NK-92 treated with Interleukin-12 subunit alpha and Interleukin-12 subunit beta, amount 100 ng/mL, for 24 hours (cell line): ENCODE data around the gene KDM5C.

ENCODE experiments used
- DNase-seq: peaks from one replicate; lab custom pipeline; 2025; lab: John Stamatoyannopoulos, UW

KDM5C gene

DNA sequence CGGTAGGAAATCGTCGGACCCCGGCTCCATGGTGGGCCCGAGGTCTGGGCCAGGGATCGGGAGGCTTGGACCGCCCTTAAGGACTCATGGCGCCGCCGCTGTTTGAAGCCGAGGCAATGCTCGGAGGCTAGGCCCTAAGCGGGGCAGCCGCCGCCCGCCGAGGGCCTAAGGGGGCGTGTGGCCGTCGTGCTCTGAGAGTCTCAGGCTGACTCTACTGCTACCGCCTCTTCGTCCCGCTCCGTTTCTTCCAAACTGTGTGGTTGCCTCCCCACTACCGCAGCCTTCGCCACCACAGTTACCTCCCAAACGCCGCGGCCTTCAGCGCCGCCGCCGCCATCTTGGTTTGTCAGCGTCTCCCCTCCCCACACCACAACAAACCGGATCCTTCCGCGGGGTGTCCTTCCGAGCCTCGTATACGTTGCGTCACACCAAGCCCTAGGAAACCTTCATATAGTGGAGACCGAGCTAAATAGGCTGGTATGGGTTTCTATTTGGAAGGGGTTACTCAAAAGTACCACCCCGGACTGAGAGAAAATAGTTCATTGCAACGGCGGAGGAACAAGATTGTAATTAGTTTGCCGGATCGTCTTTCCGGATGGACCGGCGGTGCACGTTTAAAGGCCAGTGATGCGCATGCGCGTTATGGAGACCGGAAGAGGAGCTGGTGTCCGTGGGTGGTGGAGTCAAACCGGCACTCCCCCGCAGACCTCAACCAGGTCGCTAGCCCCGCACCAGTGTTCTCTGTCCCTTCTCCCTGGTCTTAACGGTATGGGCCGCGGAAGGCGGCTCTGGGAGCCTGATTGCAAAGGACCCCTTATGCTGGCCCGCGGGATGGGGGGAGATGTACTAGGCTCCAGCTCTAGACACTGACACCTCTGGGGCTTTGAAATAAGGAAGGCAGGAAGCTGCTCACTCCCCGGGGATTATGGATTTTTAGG lies at the start of gene KDM5C:
TSS of gene KDM5C (minus strand) at position 348 of the 938 bp plus-strand sequence. CDS start at position 30, 318 bp downstream.
- DNase-seq = peak; percentile 79

DNA sequence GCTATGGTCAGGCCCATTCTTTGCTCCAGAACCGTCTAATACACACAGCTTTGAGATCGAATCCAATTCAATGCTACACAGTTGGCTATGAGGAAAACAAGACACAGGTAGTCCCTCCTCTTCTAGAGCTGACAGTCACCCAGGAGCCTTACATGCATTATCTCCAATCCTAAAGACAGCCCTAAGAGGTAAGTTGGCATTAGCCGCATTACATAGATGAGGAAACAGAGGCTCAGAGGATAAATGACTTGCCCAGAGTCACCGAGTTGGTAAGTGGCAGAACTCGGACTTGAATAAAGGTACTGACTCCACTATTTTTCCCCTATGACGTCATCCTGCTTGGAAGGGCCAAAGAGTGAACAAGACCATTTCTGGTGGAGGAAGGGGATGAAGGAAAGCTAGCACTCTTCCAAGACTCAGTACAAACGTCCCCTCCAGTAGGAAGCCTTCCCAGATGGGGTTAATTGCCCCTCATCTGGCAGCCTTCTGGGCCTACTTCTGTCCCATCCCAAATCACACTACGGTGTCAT lies 47.9 kb upstream of the KDM5C start:
- no peak for DNase-seq

- no peak for DNase-seq
These were observed 44.6 kb upstream of the KDM5C start for GRCh38 chrX:53269536-53270107.

DNA sequence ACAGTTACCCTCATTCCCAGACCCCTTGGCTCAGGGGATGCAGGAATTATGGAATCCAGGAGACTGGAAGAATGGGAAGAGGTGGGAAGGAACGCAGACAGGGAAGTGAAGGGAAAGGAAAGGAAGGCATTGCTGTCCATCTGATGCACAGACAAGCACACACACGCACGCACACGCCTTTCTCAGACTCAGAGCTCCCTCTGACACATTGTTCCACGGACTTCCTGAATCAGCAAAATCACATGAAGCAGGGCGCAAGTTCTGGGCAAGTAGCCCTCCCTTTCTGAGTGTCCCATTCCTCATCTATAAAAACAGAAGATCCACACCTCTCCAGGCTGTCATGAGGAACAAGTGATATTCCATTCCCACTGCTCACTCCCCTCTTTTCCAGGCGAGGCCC lies 43.2 kb upstream of the KDM5C start:
- no peak for DNase-seq

DNA sequence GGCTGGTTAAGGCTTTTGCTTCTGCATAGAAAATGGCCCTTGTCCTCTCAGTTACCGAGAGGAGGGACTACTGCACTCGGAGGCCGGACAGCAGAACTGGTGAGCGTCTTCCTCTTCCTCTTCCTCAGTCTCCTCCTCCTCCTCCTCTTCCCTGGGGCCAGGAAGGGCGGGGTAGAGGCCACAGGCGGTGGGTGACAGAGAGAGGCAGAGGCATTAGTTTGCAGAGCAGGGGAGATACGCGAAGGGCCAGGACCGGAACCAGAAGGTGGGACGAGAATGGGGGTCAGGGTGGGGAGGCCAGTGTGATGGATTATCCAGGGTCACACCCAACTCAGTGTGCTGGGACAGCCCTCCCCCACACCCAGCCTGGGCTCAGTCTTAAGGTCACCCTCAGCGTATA lies 41.9 kb upstream of the KDM5C start:
- no peak for DNase-seq

GRCh38 chrX:53265771-53266574 lies 41.0 kb upstream of the KDM5C start:
- no peak for DNase-seq

- DNase-seq = peak; percentile 2
These were observed 38.6 kb upstream of the KDM5C start for GRCh38 chrX:53263597-53264094.

- no peak for DNase-seq
These were observed 37.9 kb upstream of the KDM5C start for GRCh38 chrX:53262918-53263394.

DNA sequence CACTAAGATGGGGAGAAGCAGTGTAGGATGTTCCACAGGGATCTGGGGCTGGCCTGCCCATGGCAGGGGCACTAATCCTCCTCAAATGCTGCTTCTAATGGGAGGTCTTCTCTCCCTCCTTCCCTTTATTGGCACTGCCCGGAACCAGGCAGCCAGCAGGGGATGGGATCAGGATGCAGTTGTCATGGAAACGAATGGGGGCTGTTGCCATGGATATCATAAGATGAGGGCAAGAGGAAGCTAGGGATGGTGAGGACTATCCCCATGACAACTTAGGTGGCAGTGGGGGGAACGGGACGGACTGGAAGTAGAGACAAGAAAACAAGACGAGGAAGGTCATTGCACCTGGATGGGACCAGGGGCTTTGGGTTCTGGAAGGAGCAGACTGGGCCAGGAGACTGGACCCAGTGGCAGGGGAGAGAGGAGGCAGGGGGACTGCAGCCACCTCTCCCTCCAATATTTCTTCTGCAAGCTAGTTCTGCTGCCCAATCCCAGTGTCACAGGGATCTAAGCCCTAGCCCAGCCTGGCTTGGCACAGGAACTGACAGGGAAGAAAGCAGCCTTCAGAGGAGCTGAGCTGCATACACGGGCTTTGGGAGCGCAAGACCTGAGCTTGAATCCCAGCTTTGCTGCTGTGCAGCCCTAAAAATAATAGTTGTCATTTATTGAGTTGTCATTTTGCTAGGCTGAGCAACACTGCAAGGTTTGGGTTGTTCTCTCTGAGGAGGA lies 37.3 kb upstream of the KDM5C start:
- no peak for DNase-seq

DNA sequence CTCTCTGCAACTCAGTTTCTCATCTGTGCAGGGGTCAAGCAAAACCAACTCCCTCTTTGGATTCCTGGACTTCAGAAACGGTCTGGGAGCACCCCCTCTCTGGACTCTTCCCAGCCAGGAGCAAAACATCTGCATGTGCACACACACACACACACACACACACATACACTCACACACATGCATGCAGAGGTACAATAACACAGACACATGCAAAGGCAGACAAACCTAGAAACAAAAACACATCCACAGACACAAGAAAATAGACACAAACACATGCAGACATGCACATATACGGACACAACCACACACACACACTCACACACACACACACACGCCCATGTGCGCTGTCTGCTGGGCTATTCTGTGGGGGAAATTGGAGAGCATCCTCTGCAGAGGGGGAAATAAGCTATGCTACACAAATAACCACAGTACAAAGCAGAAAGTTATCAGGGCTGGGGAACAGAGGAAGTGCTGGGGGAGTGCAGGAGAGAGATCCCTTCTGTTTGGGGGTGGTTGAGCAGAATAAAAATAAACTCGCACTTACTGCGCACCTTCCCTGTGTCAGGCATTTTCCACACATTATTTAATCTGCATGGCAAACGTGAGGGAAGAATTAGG lies 36.5 kb upstream of the KDM5C start:
- no peak for DNase-seq

DNA sequence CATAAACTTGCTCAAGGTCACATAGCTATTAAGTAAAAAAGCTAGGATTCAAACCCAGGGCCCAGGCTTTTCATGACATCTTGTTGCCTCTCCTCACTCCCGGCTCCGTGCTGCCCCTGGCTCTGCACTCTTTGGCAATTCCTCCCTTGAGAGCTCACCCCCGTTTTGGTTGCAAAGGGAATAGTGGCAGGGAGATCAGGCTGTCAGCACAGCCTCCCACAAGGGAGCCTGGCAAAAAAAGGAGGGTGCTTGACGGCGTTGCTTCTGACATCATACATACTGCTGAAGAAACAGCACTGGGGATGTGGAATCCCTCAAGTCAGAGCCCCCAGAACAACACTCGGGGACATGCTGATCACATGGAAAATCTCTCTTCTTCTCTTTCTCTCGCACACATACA lies 35.8 kb upstream of the KDM5C start:
- DNase-seq = no peak

GRCh38 chrX:53257670-53258423 lies 32.8 kb upstream of the KDM5C start:
- DNase-seq = no peak

DNA sequence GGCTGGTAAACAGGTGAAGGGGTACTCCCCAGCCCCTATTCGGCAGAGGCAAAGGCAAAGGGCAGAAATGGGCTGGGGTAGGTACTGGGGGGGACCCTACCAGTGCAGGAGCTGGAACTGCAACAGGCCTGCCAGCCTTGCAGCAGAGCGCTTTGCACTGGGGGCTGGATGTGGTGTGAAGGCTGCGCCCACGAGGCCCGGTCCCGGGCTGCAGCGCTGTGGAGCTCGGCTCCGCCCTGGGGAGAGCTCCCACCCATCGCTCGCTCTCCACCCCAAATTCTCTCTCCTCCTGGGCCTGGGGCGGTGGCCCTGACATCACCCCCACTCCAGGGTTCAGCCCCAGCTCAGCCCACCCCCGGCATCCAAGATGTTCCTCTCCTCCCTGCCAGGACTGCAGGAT lies 32.2 kb upstream of the KDM5C start:
- no peak for DNase-seq

DNA sequence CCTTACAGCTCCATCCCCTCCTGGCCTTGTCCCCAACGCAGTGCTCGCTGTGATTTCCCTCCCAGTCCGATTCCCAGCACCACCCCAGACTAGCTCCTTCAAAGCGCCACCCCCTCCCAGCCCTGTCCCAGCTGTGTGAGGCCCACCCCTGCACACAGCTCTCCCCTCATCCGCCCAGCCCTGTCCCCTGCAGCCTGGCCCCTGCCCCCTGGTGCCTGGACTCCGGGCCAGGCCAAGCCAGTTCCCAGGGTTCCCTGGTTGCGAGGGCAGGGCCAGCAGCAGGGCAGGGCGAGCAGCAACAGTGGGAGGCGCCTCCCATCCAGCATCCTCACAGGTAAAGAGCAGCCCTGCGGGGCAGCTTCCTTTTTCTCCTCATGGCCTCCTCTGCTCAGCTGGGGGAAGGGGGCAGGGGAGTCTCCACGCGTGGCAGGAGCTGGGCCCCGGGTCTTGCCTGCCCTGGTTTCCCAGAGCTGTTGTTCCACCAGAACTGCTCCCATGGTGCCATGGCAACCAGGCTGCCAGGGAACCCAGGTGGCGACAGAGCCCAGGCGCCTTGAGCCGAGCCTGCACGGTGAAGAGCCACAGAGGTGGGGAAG lies 31.5 kb upstream of the KDM5C start:
- no peak for DNase-seq

- DNase-seq = no peak
These were observed 30.8 kb upstream of the KDM5C start for GRCh38 chrX:53255738-53256191.

DNA sequence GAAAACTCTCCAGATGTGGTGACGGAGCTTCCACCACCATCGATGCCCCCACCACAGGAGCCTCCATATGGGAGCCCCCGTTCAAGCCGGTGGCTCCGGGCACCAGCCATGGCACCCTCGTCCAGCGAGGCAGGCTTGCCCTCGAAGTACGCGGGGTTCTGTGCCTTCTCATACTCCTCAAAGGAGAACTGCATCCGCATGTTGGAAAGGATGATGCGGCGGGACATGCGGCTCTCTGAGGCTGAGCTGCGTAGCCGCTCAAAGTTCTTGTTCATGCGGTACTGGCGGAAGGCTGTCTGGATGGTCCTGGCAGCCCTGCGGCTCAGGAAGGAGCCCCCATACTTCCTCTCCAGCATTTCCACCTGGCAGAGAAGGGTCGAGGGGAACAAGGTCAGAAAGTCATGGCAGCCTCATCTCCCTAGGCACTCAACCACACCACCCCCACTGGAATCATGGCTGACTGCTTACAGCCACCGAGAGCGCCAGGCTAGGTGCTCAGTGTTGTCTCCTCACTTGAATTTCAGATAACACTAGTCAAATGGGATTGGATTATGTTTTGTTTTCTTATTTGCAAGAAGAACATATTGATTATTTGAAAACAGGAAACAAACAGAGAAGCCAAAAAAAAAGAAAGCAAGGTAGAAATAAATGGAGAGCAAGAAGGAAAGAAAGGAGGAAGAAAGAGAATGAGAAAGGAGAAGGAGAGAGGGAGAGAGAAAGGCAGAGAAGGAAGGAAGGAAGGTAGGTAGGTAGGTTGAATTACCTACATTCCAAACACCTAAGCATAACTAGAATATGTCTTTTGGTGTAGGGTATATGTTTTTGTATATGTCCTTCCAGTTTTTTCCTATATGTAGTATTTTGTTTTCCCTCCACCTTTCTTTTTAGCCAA lies 29.8 kb upstream of the KDM5C start:
- no peak for DNase-seq

GRCh38 chrX:53253293-53254020 lies 28.4 kb upstream of the KDM5C start:
- DNase-seq = no peak

DNA sequence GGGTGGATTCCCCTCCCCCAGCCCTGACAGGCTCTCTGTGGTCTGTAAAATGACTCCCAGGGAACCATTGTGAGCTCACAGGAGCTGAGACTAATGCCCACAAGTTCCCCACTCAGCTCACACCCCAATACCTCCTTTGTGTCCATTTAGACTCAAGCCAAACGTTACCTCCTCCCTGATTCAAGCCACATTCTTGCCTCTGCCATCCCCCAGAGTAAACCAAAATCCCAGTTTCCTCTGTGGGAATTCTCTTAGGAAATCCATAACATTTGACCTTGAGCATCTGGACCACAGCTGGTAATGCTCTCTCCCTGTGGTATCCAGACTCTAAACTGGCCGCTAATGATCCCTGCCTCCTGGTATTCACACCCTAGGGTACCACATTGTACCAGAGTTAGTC lies 26.3 kb upstream of the KDM5C start:
- DNase-seq = no peak
